CD4-positive, alpha-beta T cell (primary cell): ENCODE measurements around the gene PRKG1. TPM values are rescaled to one million over a fixed set of nuclear protein-coding genes. Genes with fewer than 3 reads are reported as not detected.

Source experiments
- ATAC-seq: fragments of 200-7000 bp; cut with Tn5 transposase; one replicate; pipeline ENCODE4 v1.10.0; 2022; ENCODE audit warnings: mild to moderate bottlenecking; ENCODE audit not compliant: poor library complexity
- CTCF ChIA-PET: fragments of 350-600 bp; sonication (Branson Sonifier 250); formaldehyde crosslinking; loops from one replicate; lab custom pipeline; 2021; ENCODE audit warnings: antibody characterized with exemption, inconsistent platforms; lab: Charles Lee
- POLR2A ChIA-PET: fragments of 350-600 bp; sonication (Branson Sonifier 250); formaldehyde crosslinking; loops from one replicate; lab custom pipeline; 2021; ENCODE audit warnings: antibody characterized with exemption, inconsistent platforms; lab: Charles Lee
- DNase-seq, 14 experiments: peaks; one replicate each; pipeline ENCODE4 v3.0.0-alpha.2; 2013 to 2020; ENCODE audit warnings: mixed read lengths in 2 of 14
- H3K27ac ChIP-seq, 2 donors: one replicate each; pipeline versions ENCODE4 v1.5.1 to v1.7.0; 2013; ENCODE audit warnings: low read length in 2 of 2, low read depth in 1 of 2, mild to moderate bottlenecking in 1 of 2
- H3K27me3 ChIP-seq, 2 experiments: 1 replicate in 1 of 2; 2 replicates in 1 of 2; pipeline versions ENCODE4 v1.6.1 to v1.7.0; 2013; ENCODE audit warnings: low read length in 2 of 2, control low read depth in 1 of 2, mild to moderate bottlenecking in 1 of 2, moderate library complexity in 1 of 2; ENCODE audit not compliant: insufficient read depth in 2 of 2, control insufficient read depth in 1 of 2
- H3K36me3 ChIP-seq: one replicate; pipeline ENCODE4 v1.6.1; 2013; ENCODE audit warnings: low read length, control low read depth; ENCODE audit not compliant: insufficient read depth
- H3K4me1 ChIP-seq: one replicate; pipeline ENCODE4 v1.6.1; 2013; ENCODE audit warnings: low read length, control low read depth; ENCODE audit not compliant: insufficient read depth
- H3K4me3 ChIP-seq: one replicate; pipeline ENCODE4 v1.5.1; 2013; ENCODE audit warnings: mild to moderate bottlenecking, low read length, moderate library complexity
- H3K9me3 ChIP-seq, 2 experiments: 1 replicate in 1 of 2; 2 replicates in 1 of 2; pipeline versions ENCODE4 v1.6.1 to v1.7.0; 2013; ENCODE audit warnings: low read length in 2 of 2, mild to moderate bottlenecking in 2 of 2, control low read depth in 1 of 2, moderate library complexity in 1 of 2; ENCODE audit not compliant: control insufficient read depth in 1 of 2, insufficient read depth in 1 of 2
- H3K27ac Mint-ChIP-seq: one replicate; pipeline ENCODE4 v1.8.0; 2020; ENCODE audit warnings: mixed read lengths
- H3K27me3 Mint-ChIP-seq: one replicate; pipeline ENCODE4 v1.8.0; 2021; ENCODE audit warnings: mixed read lengths
- H3K36me3 Mint-ChIP-seq: one replicate; pipeline ENCODE4 v1.8.0; 2021; ENCODE audit warnings: low read depth, mixed read lengths
- H3K4me1 Mint-ChIP-seq: one replicate; pipeline ENCODE4 v1.8.0; 2021; ENCODE audit warnings: low read depth, mixed read lengths
- H3K4me3 Mint-ChIP-seq: one replicate; pipeline ENCODE4 v1.8.0; 2020; ENCODE audit warnings: mild to moderate bottlenecking, mixed read lengths
- H3K9me3 Mint-ChIP-seq: one replicate; pipeline ENCODE4 v1.8.0; 2020; ENCODE audit warnings: mixed read lengths
- CTCF ChIP-seq: fragments of 200-600 bp; IDR thresholded peaks from one replicate; pipeline ENCODE4 v1.8.0; 2022; ENCODE audit warnings: antibody characterized with exemption, mild to moderate bottlenecking
- intact Hi-C, 2 experiments: fragments of 100-400 bp; cut with DNase I in 1 of 2; cut with micrococcal nuclease in 1 of 2; formaldehyde crosslinking; loops; one replicate each; pipeline versions ENCODE4 v1.15.1 to v1.9.0; 2023 to 2025; cut with DNase I, micrococcal nuclease
- total RNA-seq, 174 experiments: library from RNA in 2 of 174; stranded (reverse) in 2 of 174; gene quantifications; one replicate each; pipeline ENCODE4 v1.2.3 and lab custom pipeline; 2021 to 2026

The PRKG1 gene
- total RNA-seq, 2 experiments from 2014 or later = 0.31 TPM; not detected in 1

GRCh38 chr10:51547941-51548340 is 473.7 kb downstream of the PRKG1 start:
- H3K4me3 ChIP-seq = no peak overlapping the region
- Mint-ChIP-seq H3K36me3 (no peaks in the 10 kb centered on the region), H3K9me3 (no peaks in the 10 kb centered on the region), H3K27me3 (no peaks in the 10 kb centered on the region), H3K4me3 (no peak overlapping the region), H3K4me1 (no peaks in the 10 kb centered on the region), H3K27ac (no peak overlapping the region)
- intact Hi-C loops = no loop called here
- no peak overlapping the region for H3K27ac ChIP-seq
- no peaks in the 10 kb centered on the region for H3K4me1 ChIP-seq
- H3K36me3 ChIP-seq = no peaks in the 10 kb centered on the region
- no peaks in the 10 kb centered on the region for H3K9me3 ChIP-seq
- ChIA-PET POLR2A (no interaction called here), CTCF (no interaction called here)
- no peaks in the 10 kb centered on the region for H3K27me3 ChIP-seq
- no peak for TF ChIP-seq CTCF
- no peak for DNase-seq
- ATAC-seq = no peak

- no peaks in the 10 kb centered on the region for H3K4me1 Mint-ChIP-seq
- no peak overlapping the region for H3K27ac Mint-ChIP-seq
- ChIA-PET POLR2A (no interaction called here), CTCF (no interaction called here)
- peaks cover 8% of the 10 kb centered on the region for H3K27me3 Mint-ChIP-seq
- Histone ChIP-seq H3K9me3 (no peaks in the 10 kb centered on the region), H3K27ac (no peak overlapping the region), H3K27me3 (no peaks in the 10 kb centered on the region), H3K36me3 (no peaks in the 10 kb centered on the region), H3K4me1 (no peaks in the 10 kb centered on the region), H3K4me3 (no peak overlapping the region)
- no peak for TF ChIP-seq CTCF
- DNase-seq = no peak
- no peaks in the 10 kb centered on the region for H3K9me3 Mint-ChIP-seq
- no peak for ATAC-seq
- no peak overlapping the region for H3K4me3 Mint-ChIP-seq
- no peaks in the 10 kb centered on the region for H3K36me3 Mint-ChIP-seq
- intact Hi-C loops = no loop called here
Observed at GRCh38 chr10:51552879-51553278, 478.6 kb downstream of the PRKG1 start.

- no peaks in the 10 kb centered on the region for H3K36me3 ChIP-seq
Observed at GRCh38 chr10:51564896-51565510, 490.7 kb downstream of the PRKG1 start.

More at GRCh38 chr10:51564896-51565510, 490.7 kb downstream of the PRKG1 start:
- no peak for ATAC-seq
- Mint-ChIP-seq H3K27ac (no peak overlapping the region), H3K9me3 (no peaks in the 10 kb centered on the region), H3K27me3 (no peaks in the 10 kb centered on the region), H3K4me3 (no peak overlapping the region), H3K4me1 (no peaks in the 10 kb centered on the region), H3K36me3 (no peaks in the 10 kb centered on the region)
- CTCF ChIA-PET = no interaction called here
- no peak for TF ChIP-seq CTCF
- Histone ChIP-seq H3K9me3 (no peaks in the 10 kb centered on the region), H3K27ac (no peak overlapping the region), H3K27me3 (no peaks in the 10 kb centered on the region), H3K4me3 (no peak overlapping the region), H3K4me1 (no peaks in the 10 kb centered on the region)
- intact Hi-C loops = no loop called here
- DNase-seq = no peak
- POLR2A ChIA-PET = no interaction called here
